ENCODE data around the gene BIRC3. TPM values are rescaled to one million over a fixed set of nuclear protein-coding genes. Genes with fewer than 3 reads are reported as not detected.

The BIRC3 gene
- total RNA-seq, 6 experiments from 2014 or later = 1.6 to 106 (median 15.2) TPM

- H3K4me3 ChIP-seq = peak overlapping the region in 2 of 3 donors; percentile 52 to 58
- ATAC-seq (no peak), DNase-seq (no peak)
- no peak for TF ChIP-seq POLR2A (IDR thresholded peaks at IDR 0.05)
- no peak for TF ChIP-seq CTCF (IDR thresholded peaks at IDR 0.05)
- peak overlapping the region; percentile 35 to 89 (median 83) for H3K27ac ChIP-seq
- H3K36me3 ChIP-seq = no peaks in the 10 kb centered on the region
- H3K9me3 ChIP-seq = no peaks in the 10 kb centered on the region
- intact Hi-C loops (cut with DNase I) = no loop called here
- no peaks in the 10 kb centered on the region for H3K27me3 ChIP-seq
- WGBS (ENCODE audit: insufficient coverage, low coverage, low lambda C conversion rate, missing lambda C conversion rate) = 48% methylated on average over 2 of the region's 4 CpGs
- H3K4me1 ChIP-seq = peaks cover 0 to 19% (median 0%) of the 10 kb centered on the region in 4 donors
These were observed 859 bp upstream of the BIRC3 start for GRCh38 chr11:102316346-102316904.

DNA sequence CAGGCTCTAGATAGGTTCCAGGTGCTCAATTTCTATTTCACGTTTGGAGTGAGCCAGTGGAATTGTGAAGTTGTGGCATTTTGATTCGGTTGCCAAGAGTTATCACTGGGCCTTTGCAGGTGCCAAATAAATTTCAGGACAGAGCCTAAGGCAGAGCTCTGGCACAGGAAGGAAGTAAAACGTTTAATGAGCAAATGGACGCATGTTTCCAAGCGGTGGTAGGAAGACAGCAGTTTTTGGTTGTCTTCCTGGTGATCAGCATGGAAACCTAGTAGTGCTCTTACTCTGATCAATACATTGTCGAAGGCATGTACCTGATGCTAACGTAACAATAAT is 452 bp downstream of the BIRC3 start:
- Histone ChIP-seq H3K27ac (peak overlapping the region; percentile 61 to 89 (median 83)), H3K4me1 (peaks cover 0 to 19% (median 0%) of the 10 kb centered on the region in 4 donors), H3K9me3 (no peaks in the 10 kb centered on the region), H3K27me3 (no peaks in the 10 kb centered on the region), H3K36me3 (no peaks in the 10 kb centered on the region), H3K4me3 (peak overlapping the region; percentile 43 to 58 (median 52))
- peak in 2 of 4 donors; percentile 15 to 31 for ATAC-seq
- WGBS (ENCODE audit: insufficient coverage, low coverage, low lambda C conversion rate, missing lambda C conversion rate) = 8% methylated on average over 7 of the region's 7 CpGs
- no peak for DNase-seq
- intact Hi-C loops (cut with DNase I) = no loop called here
- TF ChIP-seq POLR2A (IDR thresholded peaks at IDR 0.05) (no peak), CTCF (IDR thresholded peaks at IDR 0.05) (no peak)

GRCh38 chr11:102318469-102318868 is 1.2 kb downstream of the BIRC3 start:
- Histone ChIP-seq H3K4me3 (peak overlapping the region in 2 of 3 donors; percentile 43 to 58), H3K36me3 (no peaks in the 10 kb centered on the region), H3K4me1 (peaks cover 0 to 13% (median 0%) of the 10 kb centered on the region in 4 donors), H3K27me3 (no peaks in the 10 kb centered on the region), H3K27ac (peak overlapping the region in 1 of 3 donors; percentile 61), H3K9me3 (no peaks in the 10 kb centered on the region)
- intact Hi-C loops (cut with DNase I) = no loop called here
- WGBS (ENCODE audit: insufficient coverage, low coverage, low lambda C conversion rate, missing lambda C conversion rate) = 80% methylated on average over 1 of the region's 1 CpG
- no peak for TF ChIP-seq CTCF (IDR thresholded peaks at IDR 0.05)
- no peak for TF ChIP-seq POLR2A (IDR thresholded peaks at IDR 0.05)
- ATAC-seq = no peak
- DNase-seq = no peak

DNA sequence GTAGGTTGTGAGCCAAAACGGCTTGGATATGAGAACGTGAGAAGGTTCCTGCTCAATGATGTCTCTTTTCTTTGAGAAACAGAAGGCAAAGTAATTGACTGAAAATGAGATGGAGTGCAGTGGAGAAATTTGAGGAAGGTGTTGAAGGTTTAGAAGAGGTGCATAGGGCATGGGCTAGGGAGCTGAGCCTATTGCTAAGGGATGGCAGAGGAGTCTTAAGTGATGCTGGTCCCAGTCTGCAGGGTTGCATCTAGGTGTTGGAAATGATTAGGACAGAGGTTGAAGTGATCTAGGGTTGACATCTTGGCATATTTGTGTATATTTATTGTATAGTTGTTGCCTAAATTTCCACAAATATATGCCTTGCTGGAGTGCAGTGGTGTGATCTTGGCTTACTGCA is 2.3 kb downstream of the BIRC3 start:
- Histone ChIP-seq H3K27me3 (no peaks in the 10 kb centered on the region), H3K36me3 (no peaks in the 10 kb centered on the region), H3K4me1 (peaks cover 0 to 4% (median 0%) of the 10 kb centered on the region in 4 donors), H3K9me3 (no peaks in the 10 kb centered on the region), H3K4me3 (peak overlapping the region in 1 of 3 donors; percentile 2), H3K27ac (no peak overlapping the region)
- no peak for ATAC-seq
- DNase-seq = no peak
- WGBS (ENCODE audit: insufficient coverage, low coverage, low lambda C conversion rate, missing lambda C conversion rate) = 62% methylated on average over 2 of the region's 2 CpGs
- TF ChIP-seq CTCF (IDR thresholded peaks at IDR 0.05) (no peak), POLR2A (IDR thresholded peaks at IDR 0.05) (no peak)
- intact Hi-C loops (cut with DNase I) = no loop called here

GRCh38 chr11:102320188-102320587 is 2.9 kb downstream of the BIRC3 start:
- no peak for ATAC-seq
- no peaks in the 10 kb centered on the region for H3K9me3 ChIP-seq
- no peaks in the 10 kb centered on the region for H3K27me3 ChIP-seq
- H3K27ac ChIP-seq = no peak overlapping the region
- no peaks in the 10 kb centered on the region for H3K36me3 ChIP-seq
- no peak for DNase-seq
- H3K4me1 ChIP-seq = peaks cover 0 to 4% (median 0%) of the 10 kb centered on the region in 4 donors
- intact Hi-C loops (cut with DNase I) = no loop called here
- no peak for TF ChIP-seq POLR2A (IDR thresholded peaks at IDR 0.05)
- no peak for TF ChIP-seq CTCF (IDR thresholded peaks at IDR 0.05)
- no peak overlapping the region for H3K4me3 ChIP-seq

Data from right lobe of liver (tissue), 6 donors.